ENCODE data around the gene NPSR1. TPM values are rescaled to one million over a fixed set of nuclear protein-coding genes. Genes with fewer than 3 reads are reported as not detected.

Gene NPSR1
- total and polyA plus RNA-seq, 2 donors = 0.05 to 0.23 TPM

- H3K4me3 ChIP-seq (ENCODE audit: low read length in 2 of 2) = no peak overlapping the region
- DNase-seq (ENCODE audit: low read depth in 6 of 9, low spot score in 9 of 9) = no peak
- 81% methylated on average over 3 of the region's 3 CpGs for WGBS
- no peaks in the 10 kb centered on the region for H3K9me3 ChIP-seq (ENCODE audit: control insufficient read depth in 2 of 2, insufficient read depth in 1 of 2, low read length in 1 of 2)
- no peaks in the 10 kb centered on the region for H3K4me1 ChIP-seq (ENCODE audit: control insufficient read depth in 2 of 2, insufficient read depth in 2 of 2, low read length in 2 of 2)
- no peaks in the 10 kb centered on the region for H3K36me3 ChIP-seq (ENCODE audit: control insufficient read depth in 2 of 2, insufficient read depth in 2 of 2, low read length in 1 of 2)
- H3K27me3 ChIP-seq (ENCODE audit: control insufficient read depth in 2 of 2, insufficient read depth in 1 of 2, low read length in 1 of 2) = no peaks in the 10 kb centered on the region
- H3K27ac ChIP-seq (ENCODE audit: low read depth in 1 of 2, low read length in 1 of 2) = no peak overlapping the region
Observed at GRCh38 chr7:34759477-34760125, 101.6 kb downstream of the NPSR1 start.

- 91% methylated on average over 2 of the region's 2 CpGs for WGBS
- Histone ChIP-seq H3K27me3 (ENCODE audit: control insufficient read depth in 2 of 2, insufficient read depth in 1 of 2, low read length in 1 of 2) (no peaks in the 10 kb centered on the region), H3K27ac (ENCODE audit: low read depth in 1 of 2, low read length in 1 of 2) (no peak overlapping the region), H3K4me3 (ENCODE audit: low read length in 2 of 2) (no peak overlapping the region), H3K9me3 (ENCODE audit: control insufficient read depth in 2 of 2, insufficient read depth in 1 of 2, low read length in 1 of 2) (no peaks in the 10 kb centered on the region), H3K4me1 (ENCODE audit: control insufficient read depth in 2 of 2, insufficient read depth in 2 of 2, low read length in 2 of 2) (no peaks in the 10 kb centered on the region), H3K36me3 (ENCODE audit: control insufficient read depth in 2 of 2, insufficient read depth in 2 of 2, low read length in 1 of 2) (no peaks in the 10 kb centered on the region)
- no peak for DNase-seq (ENCODE audit: low read depth in 6 of 9, low spot score in 9 of 9)
Observed at GRCh38 chr7:34760271-34760670, 102.3 kb downstream of the NPSR1 start.

GRCh38 chr7:34761206-34761605, 103.2 kb downstream of the NPSR1 start:
- Histone ChIP-seq H3K36me3 (ENCODE audit: control insufficient read depth in 2 of 2, insufficient read depth in 2 of 2, low read length in 1 of 2) (no peaks in the 10 kb centered on the region), H3K4me3 (ENCODE audit: low read length in 2 of 2) (no peak overlapping the region), H3K4me1 (ENCODE audit: control insufficient read depth in 2 of 2, insufficient read depth in 2 of 2, low read length in 2 of 2) (no peaks in the 10 kb centered on the region), H3K9me3 (ENCODE audit: control insufficient read depth in 2 of 2, insufficient read depth in 1 of 2, low read length in 1 of 2) (no peaks in the 10 kb centered on the region), H3K27me3 (ENCODE audit: control insufficient read depth in 2 of 2, insufficient read depth in 1 of 2, low read length in 1 of 2) (no peaks in the 10 kb centered on the region), H3K27ac (ENCODE audit: low read depth in 1 of 2, low read length in 1 of 2) (no peak overlapping the region)
- no peak for DNase-seq (ENCODE audit: low read depth in 6 of 9, low spot score in 9 of 9)
- 98% methylated on average over 1 of the region's 1 CpG for WGBS

- no peak overlapping the region for H3K4me3 ChIP-seq (ENCODE audit: low read length in 2 of 2)
- no peak overlapping the region for H3K27ac ChIP-seq (ENCODE audit: low read depth in 1 of 2, low read length in 1 of 2)
- no peaks in the 10 kb centered on the region for H3K9me3 ChIP-seq (ENCODE audit: control insufficient read depth in 2 of 2, insufficient read depth in 1 of 2, low read length in 1 of 2)
- no peaks in the 10 kb centered on the region for H3K36me3 ChIP-seq (ENCODE audit: control insufficient read depth in 2 of 2, insufficient read depth in 2 of 2, low read length in 1 of 2)
- DNase-seq (ENCODE audit: low read depth in 6 of 9, low spot score in 9 of 9) = no peak
- H3K27me3 ChIP-seq (ENCODE audit: control insufficient read depth in 2 of 2, insufficient read depth in 1 of 2, low read length in 1 of 2) = no peaks in the 10 kb centered on the region
- no peaks in the 10 kb centered on the region for H3K4me1 ChIP-seq (ENCODE audit: control insufficient read depth in 2 of 2, insufficient read depth in 2 of 2, low read length in 2 of 2)
Observed at GRCh38 chr7:34761627-34762026, 103.6 kb downstream of the NPSR1 start.

- Histone ChIP-seq H3K27me3 (ENCODE audit: control insufficient read depth in 2 of 2, insufficient read depth in 1 of 2, low read length in 1 of 2) (no peaks in the 10 kb centered on the region), H3K4me1 (ENCODE audit: control insufficient read depth in 2 of 2, insufficient read depth in 2 of 2, low read length in 2 of 2) (no peaks in the 10 kb centered on the region), H3K4me3 (ENCODE audit: low read length in 2 of 2) (no peak overlapping the region), H3K9me3 (ENCODE audit: control insufficient read depth in 2 of 2, insufficient read depth in 1 of 2, low read length in 1 of 2) (no peaks in the 10 kb centered on the region), H3K27ac (ENCODE audit: low read depth in 1 of 2, low read length in 1 of 2) (no peak overlapping the region), H3K36me3 (ENCODE audit: control insufficient read depth in 2 of 2, insufficient read depth in 2 of 2, low read length in 1 of 2) (no peaks in the 10 kb centered on the region)
- 92% methylated on average over 2 of the region's 2 CpGs for WGBS
- DNase-seq (ENCODE audit: low read depth in 6 of 9, low spot score in 9 of 9) = no peak
Observed at GRCh38 chr7:34762764-34763163, 104.7 kb downstream of the NPSR1 start.

- no peaks in the 10 kb centered on the region for H3K9me3 ChIP-seq (ENCODE audit: control insufficient read depth in 2 of 2, insufficient read depth in 1 of 2, low read length in 1 of 2)
- no peak for DNase-seq (ENCODE audit: low read depth in 6 of 9, low spot score in 9 of 9)
- no peaks in the 10 kb centered on the region for H3K27me3 ChIP-seq (ENCODE audit: control insufficient read depth in 2 of 2, insufficient read depth in 1 of 2, low read length in 1 of 2)
- H3K36me3 ChIP-seq (ENCODE audit: control insufficient read depth in 2 of 2, insufficient read depth in 2 of 2, low read length in 1 of 2) = no peaks in the 10 kb centered on the region
- no peaks in the 10 kb centered on the region for H3K4me1 ChIP-seq (ENCODE audit: control insufficient read depth in 2 of 2, insufficient read depth in 2 of 2, low read length in 2 of 2)
- no peak overlapping the region for H3K27ac ChIP-seq (ENCODE audit: low read depth in 1 of 2, low read length in 1 of 2)
- no peak overlapping the region for H3K4me3 ChIP-seq (ENCODE audit: low read length in 2 of 2)
Observed at GRCh38 chr7:34772296-34772938, 114.4 kb downstream of the NPSR1 start.

GRCh38 chr7:34776748-34777358, 118.8 kb downstream of the NPSR1 start:
- 80% methylated on average over 1 of the region's 1 CpG for WGBS
- Histone ChIP-seq H3K9me3 (ENCODE audit: control insufficient read depth in 2 of 2, insufficient read depth in 1 of 2, low read length in 1 of 2) (peaks cover 0 to 4% of the 10 kb centered on the region in 2 donors), H3K4me1 (ENCODE audit: control insufficient read depth in 2 of 2, insufficient read depth in 2 of 2, low read length in 2 of 2) (no peaks in the 10 kb centered on the region), H3K36me3 (ENCODE audit: control insufficient read depth in 2 of 2, insufficient read depth in 2 of 2, low read length in 1 of 2) (no peaks in the 10 kb centered on the region), H3K4me3 (ENCODE audit: low read length in 2 of 2) (no peak overlapping the region), H3K27ac (ENCODE audit: low read depth in 1 of 2, low read length in 1 of 2) (no peak overlapping the region), H3K27me3 (ENCODE audit: control insufficient read depth in 2 of 2, insufficient read depth in 1 of 2, low read length in 1 of 2) (no peaks in the 10 kb centered on the region)
- no peak for DNase-seq (ENCODE audit: low read depth in 6 of 9, low spot score in 9 of 9)

GRCh38 chr7:34780546-34780945, 122.5 kb downstream of the NPSR1 start:
- WGBS = 65% methylated on average over 3 of the region's 3 CpGs
- peaks cover 0 to 7% of the 10 kb centered on the region in 2 donors for H3K9me3 ChIP-seq (ENCODE audit: control insufficient read depth in 2 of 2, insufficient read depth in 1 of 2, low read length in 1 of 2)
- no peak for DNase-seq (ENCODE audit: low read depth in 6 of 9, low spot score in 9 of 9)
- H3K27ac ChIP-seq (ENCODE audit: low read depth in 1 of 2, low read length in 1 of 2) = no peak overlapping the region
- H3K4me3 ChIP-seq (ENCODE audit: low read length in 2 of 2) = no peak overlapping the region
- no peaks in the 10 kb centered on the region for H3K36me3 ChIP-seq (ENCODE audit: control insufficient read depth in 2 of 2, insufficient read depth in 2 of 2, low read length in 1 of 2)
- no peaks in the 10 kb centered on the region for H3K4me1 ChIP-seq (ENCODE audit: control insufficient read depth in 2 of 2, insufficient read depth in 2 of 2, low read length in 2 of 2)
- H3K27me3 ChIP-seq (ENCODE audit: control insufficient read depth in 2 of 2, insufficient read depth in 1 of 2, low read length in 1 of 2) = no peaks in the 10 kb centered on the region

- DNase-seq (ENCODE audit: low read depth in 6 of 9, low spot score in 9 of 9) = no peak
- WGBS = 84% methylated on average over 1 of the region's 1 CpG
- H3K4me3 ChIP-seq (ENCODE audit: low read length in 2 of 2) = no peak overlapping the region
- H3K27me3 ChIP-seq (ENCODE audit: control insufficient read depth in 2 of 2, insufficient read depth in 1 of 2, low read length in 1 of 2) = no peaks in the 10 kb centered on the region
- H3K36me3 ChIP-seq (ENCODE audit: control insufficient read depth in 2 of 2, insufficient read depth in 2 of 2, low read length in 1 of 2) = no peaks in the 10 kb centered on the region
- no peak overlapping the region for H3K27ac ChIP-seq (ENCODE audit: low read depth in 1 of 2, low read length in 1 of 2)
- no peaks in the 10 kb centered on the region for H3K9me3 ChIP-seq (ENCODE audit: control insufficient read depth in 2 of 2, insufficient read depth in 1 of 2, low read length in 1 of 2)
- no peaks in the 10 kb centered on the region for H3K4me1 ChIP-seq (ENCODE audit: control insufficient read depth in 2 of 2, insufficient read depth in 2 of 2, low read length in 2 of 2)
Observed at GRCh38 chr7:34787586-34787985, 129.6 kb downstream of the NPSR1 start.

Measured in thymus (tissue), 11 donors.